Peyer's patch (tissue), 4 donors: ENCODE data around the gene DISC1. TPM values are rescaled to one million over a fixed set of nuclear protein-coding genes. Genes with fewer than 3 reads are reported as not detected.

Experiments used
- DNase-seq, 3 donors: peaks; one replicate each; pipeline ENCODE4 v3.0.0-alpha.2; 2017 to 2019
- H3K27ac ChIP-seq, 4 donors: fragments of 200-600 bp; sonication (generic); one replicate each; pipeline ENCODE4 v1.5.1; 2016 to 2019
- H3K27me3 ChIP-seq, 2 donors: fragments of 200-600 bp; sonication (generic); one replicate each; pipeline ENCODE4 v1.5.1; 2019
- H3K36me3 ChIP-seq, 3 donors: fragments of 200-600 bp; sonication (generic); one replicate each; pipeline ENCODE4 v1.5.1; 2016 to 2019
- H3K4me1 ChIP-seq, 4 donors: fragments of 200-600 bp; sonication (generic); one replicate each; pipeline ENCODE4 v1.5.1; 2016 to 2019
- H3K4me3 ChIP-seq, 4 donors: fragments of 200-600 bp; sonication (generic); 1 replicate in 3 of 4; 2 replicates in 1 of 4; pipeline ENCODE4 v1.5.1; 2016 to 2019; ENCODE audit warnings: mild to moderate bottlenecking in 1 of 4
- H3K9me3 ChIP-seq, 4 donors: fragments of 200-600 bp; sonication (generic); one replicate each; pipeline ENCODE4 v1.5.1; 2016 to 2019; ENCODE audit warnings: mild to moderate bottlenecking in 1 of 4
- CTCF ChIP-seq, 6 experiments: fragments of 450-650 bp in 4 of 6; fragments of 200-600 bp in 2 of 6; sonication (generic) in 1 of 6; IDR thresholded peaks; one replicate each; pipeline ENCODE4 v1.5.1; 2017 to 2019; ENCODE audit warnings: antibody characterized with exemption in 6 of 6, mild to moderate bottlenecking in 3 of 6, moderate library complexity in 1 of 6
- POLR2A ChIP-seq, 2 donors: fragments of 450-650 bp; IDR thresholded peaks; one replicate each; pipeline ENCODE4 v1.5.1; 2017; ENCODE audit warnings: antibody characterized with exemption in 2 of 2, mild to moderate bottlenecking in 2 of 2, moderate library complexity in 2 of 2
- total RNA-seq, 4 donors: library from RNA; depleted of rRNA; stranded (reverse); fragments of >200 nt; gene quantifications; one replicate each; pipeline ENCODE4 v1.1.0, GENCODE V29; 2016

The DISC1 gene
- total RNA-seq, 4 donors from 2014 or later: 2.3 to 39.6 (median 5.6) TPM

- no peaks in the 10 kb centered on the region for H3K36me3 ChIP-seq
- no peak for TF ChIP-seq CTCF (IDR thresholded peaks at IDR 0.05)
- no peak for TF ChIP-seq POLR2A (IDR thresholded peaks at IDR 0.05)
- no peak overlapping the region for H3K4me3 ChIP-seq
- DNase-seq: no peak
- H3K27me3 ChIP-seq: no peaks in the 10 kb centered on the region
- H3K27ac ChIP-seq: no peak overlapping the region
- no peaks in the 10 kb centered on the region for H3K4me1 ChIP-seq
- H3K9me3 ChIP-seq: no peaks in the 10 kb centered on the region
Measured at GRCh38 chr1:232005300-232005699, 378.7 kb downstream of the DISC1 start.

GRCh38 chr1:232009741-232010140 lies 383.2 kb downstream of the DISC1 start:
- Histone ChIP-seq H3K4me1 (no peaks in the 10 kb centered on the region), H3K27ac (no peak overlapping the region), H3K36me3 (no peaks in the 10 kb centered on the region), H3K27me3 (no peaks in the 10 kb centered on the region), H3K4me3 (no peak overlapping the region), H3K9me3 (no peaks in the 10 kb centered on the region)
- TF ChIP-seq POLR2A (IDR thresholded peaks at IDR 0.05): no peak
- TF ChIP-seq CTCF (IDR thresholded peaks at IDR 0.05): no peak
- DNase-seq: no peak

GRCh38 chr1:232011961-232012360 lies 385.4 kb downstream of the DISC1 start:
- no peak overlapping the region for H3K4me3 ChIP-seq
- no peaks in the 10 kb centered on the region for H3K27me3 ChIP-seq
- H3K27ac ChIP-seq: no peak overlapping the region
- DNase-seq: no peak
- no peaks in the 10 kb centered on the region for H3K9me3 ChIP-seq
- no peaks in the 10 kb centered on the region for H3K4me1 ChIP-seq
- H3K36me3 ChIP-seq: no peaks in the 10 kb centered on the region
- TF ChIP-seq POLR2A (IDR thresholded peaks at IDR 0.05) (no peak), CTCF (IDR thresholded peaks at IDR 0.05) (no peak)

GRCh38 chr1:232012773-232013386 lies 386.3 kb downstream of the DISC1 start:
- no peaks in the 10 kb centered on the region for H3K9me3 ChIP-seq
- H3K27me3 ChIP-seq: no peaks in the 10 kb centered on the region
- H3K36me3 ChIP-seq: no peaks in the 10 kb centered on the region
- H3K27ac ChIP-seq: peak overlapping the region in 1 of 4 donors; percentile 57
- no peaks in the 10 kb centered on the region for H3K4me1 ChIP-seq
- TF ChIP-seq CTCF (IDR thresholded peaks at IDR 0.05) (no peak), POLR2A (IDR thresholded peaks at IDR 0.05) (no peak)
- H3K4me3 ChIP-seq: peak overlapping the region in 2 of 4 donors; percentile 21 to 25
- DNase-seq: peak in 2 of 3 donors; percentile 54 to 65

GRCh38 chr1:232014941-232015340 lies 388.4 kb downstream of the DISC1 start:
- Histone ChIP-seq H3K4me3 (no peak overlapping the region), H3K4me1 (no peaks in the 10 kb centered on the region), H3K27ac (no peak overlapping the region), H3K36me3 (no peaks in the 10 kb centered on the region), H3K9me3 (no peaks in the 10 kb centered on the region), H3K27me3 (no peaks in the 10 kb centered on the region)
- no peak for TF ChIP-seq CTCF (IDR thresholded peaks at IDR 0.05)
- no peak for TF ChIP-seq POLR2A (IDR thresholded peaks at IDR 0.05)
- DNase-seq: no peak

- TF ChIP-seq POLR2A (IDR thresholded peaks at IDR 0.05) (no peak), CTCF (IDR thresholded peaks at IDR 0.05) (no peak)
- Histone ChIP-seq H3K4me3 (no peak overlapping the region), H3K4me1 (no peaks in the 10 kb centered on the region), H3K27me3 (no peaks in the 10 kb centered on the region), H3K36me3 (no peaks in the 10 kb centered on the region), H3K27ac (no peak overlapping the region), H3K9me3 (no peaks in the 10 kb centered on the region)
- DNase-seq: no peak
Measured at GRCh38 chr1:232016616-232017015, 390.0 kb downstream of the DISC1 start.
